ENCODE data around the gene UBN2.
"Not testable (repeated sequence)": the region's sequence is repeated elsewhere in the genome, so short reads cannot be mapped to it uniquely, and the experiment has no call there.

DNA sequence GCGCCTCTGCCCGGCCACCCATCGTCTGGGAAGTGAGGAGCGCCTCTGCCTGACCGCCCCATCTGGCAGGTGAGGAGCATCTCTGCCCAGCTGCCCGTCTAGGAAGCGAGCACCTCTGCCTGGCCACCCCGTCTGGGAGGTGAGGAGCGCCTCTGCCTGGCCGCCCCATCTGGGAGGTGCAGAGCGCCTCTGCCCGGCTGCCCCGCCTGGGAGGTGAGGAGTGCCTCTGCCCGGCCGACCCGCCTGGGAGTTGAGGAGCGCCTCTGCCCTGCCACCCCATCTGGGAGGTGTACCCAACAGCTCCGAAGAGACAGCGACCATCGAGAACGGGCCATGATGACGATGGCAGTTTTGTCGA, 4.9 kb upstream of the UBN2 start:
- TF ChIP-seq, protein P1, sequence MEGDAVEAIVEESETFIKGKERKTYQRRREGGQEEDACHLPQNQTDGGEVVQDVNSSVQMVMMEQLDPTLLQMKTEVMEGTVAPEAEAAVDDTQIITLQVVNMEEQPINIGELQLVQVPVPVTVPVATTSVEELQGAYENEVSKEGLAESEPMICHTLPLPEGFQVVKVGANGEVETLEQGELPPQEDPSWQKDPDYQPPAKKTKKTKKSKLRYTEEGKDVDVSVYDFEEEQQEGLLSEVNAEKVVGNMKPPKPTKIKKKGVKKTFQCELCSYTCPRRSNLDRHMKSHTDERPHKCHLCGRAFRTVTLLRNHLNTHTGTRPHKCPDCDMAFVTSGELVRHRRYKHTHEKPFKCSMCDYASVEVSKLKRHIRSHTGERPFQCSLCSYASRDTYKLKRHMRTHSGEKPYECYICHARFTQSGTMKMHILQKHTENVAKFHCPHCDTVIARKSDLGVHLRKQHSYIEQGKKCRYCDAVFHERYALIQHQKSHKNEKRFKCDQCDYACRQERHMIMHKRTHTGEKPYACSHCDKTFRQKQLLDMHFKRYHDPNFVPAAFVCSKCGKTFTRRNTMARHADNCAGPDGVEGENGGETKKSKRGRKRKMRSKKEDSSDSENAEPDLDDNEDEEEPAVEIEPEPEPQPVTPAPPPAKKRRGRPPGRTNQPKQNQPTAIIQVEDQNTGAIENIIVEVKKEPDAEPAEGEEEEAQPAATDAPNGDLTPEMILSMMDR (IDR thresholded peaks at IDR 0.05): not testable (repeated sequence)
- not testable (repeated sequence) for TF ChIP-seq POLR2AphosphoS5 (IDR thresholded peaks at IDR 0.05)

All from prostate gland (tissue), 2 donors.